Measurements from ENCODE around the gene RCBTB2.

The RCBTB2 gene

GRCh38 chr13:48574041-48574796 is 41.3 kb upstream of the RCBTB2 start:
- Histone ChIP-seq H3K9ac (ENCODE audit: low read depth in 1 of 2, low read length in 2 of 2) (no peak overlapping the region), H3K27ac (ENCODE audit: low read depth in 2 of 2, low read length in 2 of 2) (no peak overlapping the region), H3K4me3 (ENCODE audit: low read length in 2 of 2) (no peak overlapping the region), H3K27me3 (ENCODE audit: control insufficient read depth in 2 of 2, insufficient read depth in 2 of 2, low read length in 2 of 2) (no peaks in the 10 kb centered on the region), H3K36me3 (ENCODE audit: control insufficient read depth in 2 of 2, insufficient read depth in 2 of 2, low read length in 2 of 2) (no peaks in the 10 kb centered on the region), H3K4me1 (ENCODE audit: control insufficient read depth in 2 of 2, insufficient read depth in 2 of 2, low read length in 2 of 2) (peaks cover 6% of the 10 kb centered on the region in 2 donors), H3K9me3 (ENCODE audit: control insufficient read depth in 2 of 2, low read length in 2 of 2) (no peaks in the 10 kb centered on the region)

GRCh38 chr13:48573213-48574007 is 40.5 kb upstream of the RCBTB2 start:
- Histone ChIP-seq H3K4me3 (ENCODE audit: low read length in 2 of 2) (no peak overlapping the region), H3K27ac (ENCODE audit: low read depth in 2 of 2, low read length in 2 of 2) (peak overlapping the region in 1 of 2 donors; percentile 8), H3K4me1 (ENCODE audit: control insufficient read depth in 2 of 2, insufficient read depth in 2 of 2, low read length in 2 of 2) (peaks cover 6% of the 10 kb centered on the region in 2 donors), H3K9me3 (ENCODE audit: control insufficient read depth in 2 of 2, low read length in 2 of 2) (no peaks in the 10 kb centered on the region), H3K27me3 (ENCODE audit: control insufficient read depth in 2 of 2, insufficient read depth in 2 of 2, low read length in 2 of 2) (no peaks in the 10 kb centered on the region), H3K9ac (ENCODE audit: low read depth in 1 of 2, low read length in 2 of 2) (no peak overlapping the region), H3K36me3 (ENCODE audit: control insufficient read depth in 2 of 2, insufficient read depth in 2 of 2, low read length in 2 of 2) (no peaks in the 10 kb centered on the region)

GRCh38 chr13:48571126-48571913 is 38.4 kb upstream of the RCBTB2 start:
- Histone ChIP-seq H3K4me1 (ENCODE audit: control insufficient read depth in 2 of 2, insufficient read depth in 2 of 2, low read length in 2 of 2) (peaks cover 6% of the 10 kb centered on the region in 2 donors), H3K9me3 (ENCODE audit: control insufficient read depth in 2 of 2, low read length in 2 of 2) (no peaks in the 10 kb centered on the region), H3K36me3 (ENCODE audit: control insufficient read depth in 2 of 2, insufficient read depth in 2 of 2, low read length in 2 of 2) (no peaks in the 10 kb centered on the region), H3K4me3 (ENCODE audit: low read length in 2 of 2) (no peak overlapping the region), H3K9ac (ENCODE audit: low read depth in 1 of 2, low read length in 2 of 2) (no peak overlapping the region), H3K27me3 (ENCODE audit: control insufficient read depth in 2 of 2, insufficient read depth in 2 of 2, low read length in 2 of 2) (no peaks in the 10 kb centered on the region), H3K27ac (ENCODE audit: low read depth in 2 of 2, low read length in 2 of 2) (peak overlapping the region; percentile 62 to 70)

DNA sequence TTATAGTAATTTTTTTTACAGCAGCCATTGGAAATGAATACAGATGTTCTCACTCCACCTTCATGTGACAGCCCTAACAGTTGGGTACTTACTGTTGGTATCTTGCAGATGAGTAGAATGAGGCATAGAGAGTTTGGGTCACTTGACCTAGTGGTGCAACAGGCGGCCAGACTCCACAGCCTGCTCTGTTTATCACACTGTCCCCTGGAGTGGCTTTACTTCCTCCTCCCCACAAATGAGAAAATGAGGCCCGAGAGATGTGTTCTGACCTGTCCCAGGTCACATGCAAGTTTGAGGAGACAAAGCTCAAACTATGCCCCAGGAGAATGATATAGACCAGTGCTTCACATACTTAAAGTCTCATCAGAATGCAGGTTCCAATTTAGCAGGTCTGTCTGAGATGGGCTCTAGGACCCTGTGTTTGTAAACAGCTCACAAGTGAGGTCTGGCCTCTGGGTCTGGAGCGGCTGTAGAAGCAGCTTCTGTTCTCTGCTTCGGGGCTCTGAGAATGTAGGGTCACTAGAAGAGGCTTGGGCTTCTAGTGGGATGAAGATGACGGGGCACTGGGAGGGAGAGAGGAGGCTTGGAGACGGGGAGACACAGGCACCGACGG is 37.4 kb upstream of the RCBTB2 start:
- no peaks in the 10 kb centered on the region for H3K9me3 ChIP-seq (ENCODE audit: control insufficient read depth in 2 of 2, low read length in 2 of 2)
- no peak overlapping the region for H3K4me3 ChIP-seq (ENCODE audit: low read length in 2 of 2)
- H3K27ac ChIP-seq (ENCODE audit: low read depth in 2 of 2, low read length in 2 of 2) = peak overlapping the region; percentile 41 to 56
- no peaks in the 10 kb centered on the region for H3K36me3 ChIP-seq (ENCODE audit: control insufficient read depth in 2 of 2, insufficient read depth in 2 of 2, low read length in 2 of 2)
- peaks cover 6% of the 10 kb centered on the region in 2 donors for H3K4me1 ChIP-seq (ENCODE audit: control insufficient read depth in 2 of 2, insufficient read depth in 2 of 2, low read length in 2 of 2)
- peaks cover 0 to 6% of the 10 kb centered on the region in 2 donors for H3K27me3 ChIP-seq (ENCODE audit: control insufficient read depth in 2 of 2, insufficient read depth in 2 of 2, low read length in 2 of 2)
- H3K9ac ChIP-seq (ENCODE audit: low read depth in 1 of 2, low read length in 2 of 2) = no peak overlapping the region

DNA sequence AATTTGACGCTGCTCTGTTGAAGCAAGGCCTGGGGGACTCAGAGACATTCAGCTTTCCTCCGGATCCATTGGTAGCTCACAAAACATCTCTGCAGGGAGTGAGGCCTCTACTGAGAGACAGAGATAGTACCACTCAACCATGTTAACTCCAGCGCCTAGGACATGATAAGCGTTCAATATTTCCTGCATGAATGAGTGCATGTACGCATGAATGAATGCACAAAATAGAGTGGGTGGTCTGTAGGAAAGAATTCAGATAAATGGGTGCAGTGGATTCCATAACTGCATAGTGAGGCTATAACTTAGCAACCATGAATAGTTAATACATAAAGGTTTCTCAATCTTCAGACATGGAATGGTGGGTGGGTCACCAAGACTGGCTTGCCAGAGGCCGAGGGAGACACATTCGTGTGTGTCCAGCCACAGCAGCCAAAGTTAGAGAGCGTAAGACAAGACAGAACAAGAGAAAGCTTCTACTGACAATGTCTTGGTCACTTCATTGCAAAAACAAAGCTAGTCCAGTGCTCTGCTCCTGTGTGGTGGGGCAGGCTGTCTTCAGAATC is 36.3 kb upstream of the RCBTB2 start:
- Histone ChIP-seq H3K4me3 (ENCODE audit: low read length in 2 of 2) (no peak overlapping the region), H3K9me3 (ENCODE audit: control insufficient read depth in 2 of 2, low read length in 2 of 2) (no peaks in the 10 kb centered on the region), H3K36me3 (ENCODE audit: control insufficient read depth in 2 of 2, insufficient read depth in 2 of 2, low read length in 2 of 2) (no peaks in the 10 kb centered on the region), H3K9ac (ENCODE audit: low read depth in 1 of 2, low read length in 2 of 2) (no peak overlapping the region), H3K4me1 (ENCODE audit: control insufficient read depth in 2 of 2, insufficient read depth in 2 of 2, low read length in 2 of 2) (peaks cover 6% of the 10 kb centered on the region in 2 donors), H3K27ac (ENCODE audit: low read depth in 2 of 2, low read length in 2 of 2) (peak overlapping the region; percentile 38 to 41), H3K27me3 (ENCODE audit: control insufficient read depth in 2 of 2, insufficient read depth in 2 of 2, low read length in 2 of 2) (peaks cover 0 to 6% of the 10 kb centered on the region in 2 donors)

GRCh38 chr13:48568370-48569103 is 35.7 kb upstream of the RCBTB2 start:
- Histone ChIP-seq H3K4me1 (ENCODE audit: control insufficient read depth in 2 of 2, insufficient read depth in 2 of 2, low read length in 2 of 2) (peaks cover 6% of the 10 kb centered on the region in 2 donors), H3K9ac (ENCODE audit: low read depth in 1 of 2, low read length in 2 of 2) (no peak overlapping the region), H3K36me3 (ENCODE audit: control insufficient read depth in 2 of 2, insufficient read depth in 2 of 2, low read length in 2 of 2) (no peaks in the 10 kb centered on the region), H3K27ac (ENCODE audit: low read depth in 2 of 2, low read length in 2 of 2) (peak overlapping the region; percentile 38 to 50), H3K27me3 (ENCODE audit: control insufficient read depth in 2 of 2, insufficient read depth in 2 of 2, low read length in 2 of 2) (peaks cover 0 to 6% of the 10 kb centered on the region in 2 donors), H3K4me3 (ENCODE audit: low read length in 2 of 2) (no peak overlapping the region), H3K9me3 (ENCODE audit: control insufficient read depth in 2 of 2, low read length in 2 of 2) (no peaks in the 10 kb centered on the region)

GRCh38 chr13:48567515-48568369 is 34.9 kb upstream of the RCBTB2 start:
- Histone ChIP-seq H3K36me3 (ENCODE audit: control insufficient read depth in 2 of 2, insufficient read depth in 2 of 2, low read length in 2 of 2) (no peaks in the 10 kb centered on the region), H3K4me1 (ENCODE audit: control insufficient read depth in 2 of 2, insufficient read depth in 2 of 2, low read length in 2 of 2) (peaks cover 6% of the 10 kb centered on the region in 2 donors), H3K9me3 (ENCODE audit: control insufficient read depth in 2 of 2, low read length in 2 of 2) (no peaks in the 10 kb centered on the region), H3K4me3 (ENCODE audit: low read length in 2 of 2) (no peak overlapping the region), H3K27ac (ENCODE audit: low read depth in 2 of 2, low read length in 2 of 2) (peak overlapping the region; percentile 50 to 62), H3K9ac (ENCODE audit: low read depth in 1 of 2, low read length in 2 of 2) (no peak overlapping the region), H3K27me3 (ENCODE audit: control insufficient read depth in 2 of 2, insufficient read depth in 2 of 2, low read length in 2 of 2) (peaks cover 0 to 6% of the 10 kb centered on the region in 2 donors)

GRCh38 chr13:48564056-48564455 is 31.2 kb upstream of the RCBTB2 start:
- H3K27me3 ChIP-seq (ENCODE audit: control insufficient read depth in 2 of 2, insufficient read depth in 2 of 2, low read length in 2 of 2) = peaks cover 0 to 6% of the 10 kb centered on the region in 2 donors
- H3K9ac ChIP-seq (ENCODE audit: low read depth in 1 of 2, low read length in 2 of 2) = no peak overlapping the region
- H3K4me3 ChIP-seq (ENCODE audit: low read length in 2 of 2) = no peak overlapping the region
- H3K9me3 ChIP-seq (ENCODE audit: control insufficient read depth in 2 of 2, low read length in 2 of 2) = no peaks in the 10 kb centered on the region
- no peaks in the 10 kb centered on the region for H3K36me3 ChIP-seq (ENCODE audit: control insufficient read depth in 2 of 2, insufficient read depth in 2 of 2, low read length in 2 of 2)
- H3K4me1 ChIP-seq (ENCODE audit: control insufficient read depth in 2 of 2, insufficient read depth in 2 of 2, low read length in 2 of 2) = no peaks in the 10 kb centered on the region
- H3K27ac ChIP-seq (ENCODE audit: low read depth in 2 of 2, low read length in 2 of 2) = no peak overlapping the region
